ENCODE results near the gene SPINT3. TPM values are rescaled to one million over a fixed set of nuclear protein-coding genes. Genes with fewer than 3 reads are reported as not detected.

SPINT3 gene
- total RNA-seq, 2 experiments from 2014 or later, result not detected

GRCh38 chr20:45463709-45464108 lies 51.7 kb downstream of the SPINT3 start:
- Mint-ChIP-seq H3K4me1 (no peaks in the 10 kb centered on the region), H3K36me3 (no peaks in the 10 kb centered on the region), H3K9me3 (no peaks in the 10 kb centered on the region), H3K4me3 (no peak overlapping the region), H3K27ac (no peak overlapping the region), H3K27me3 (peaks cover 22% of the 10 kb centered on the region)
- POLR2A ChIA-PET, result no interaction called here
- ATAC-seq (ENCODE audit: low read depth), result no peak
- no peak for DNase-seq

GRCh38 chr20:45462711-45463509 lies 52.5 kb downstream of the SPINT3 start:
- DNase-seq (no peak), ATAC-seq (ENCODE audit: low read depth) (no peak)
- H3K9me3 Mint-ChIP-seq, result no peaks in the 10 kb centered on the region
- no peak overlapping the region for H3K27ac Mint-ChIP-seq
- no peaks in the 10 kb centered on the region for H3K36me3 Mint-ChIP-seq
- H3K27me3 Mint-ChIP-seq, result peaks cover 15% of the 10 kb centered on the region
- H3K4me1 Mint-ChIP-seq, result no peaks in the 10 kb centered on the region
- H3K4me3 Mint-ChIP-seq, result no peak overlapping the region
- POLR2A ChIA-PET, result no interaction called here

Other genes with a start within 250 kb of the SPINT3 start
- gene RBPJL, start 208.8 kb downstream of the SPINT3 start, total RNA-seq, result not detected
- gene MATN4, start 207.3 kb downstream of the SPINT3 start, total RNA-seq, result under 1 TPM; 0.14 to 0.30 TPM
- gene SDC4, start 167.2 kb downstream of the SPINT3 start, total RNA-seq, result 1 to 10 TPM; 7.0 to 7.1 TPM
- gene SYS1, start 152.5 kb downstream of the SPINT3 start, total RNA-seq, result 10 to 100 TPM; 34.9 to 38.6 TPM
- not detected for gene TP53TG5, start 137.3 kb downstream of the SPINT3 start, total RNA-seq
- 10 to 100 TPM; 21.1 TPM for gene DBNDD2, start 107.3 kb downstream of the SPINT3 start, total RNA-seq
- 10 to 100 TPM; 64.9 to 72.7 TPM for gene PIGT, start 99.5 kb downstream of the SPINT3 start, total RNA-seq
- not detected for gene WFDC2, start 45.9 kb downstream of the SPINT3 start, total RNA-seq
- not detected for gene WFDC6, start 23.9 kb upstream of the SPINT3 start, total RNA-seq
- not detected for gene EPPIN, start 31.8 kb upstream of the SPINT3 start, total RNA-seq
- gene WFDC8, start 63.7 kb upstream of the SPINT3 start, total RNA-seq, result not detected
- not detected for gene WFDC10A, start 114.1 kb upstream of the SPINT3 start, total RNA-seq
- gene WFDC9, start 115.7 kb upstream of the SPINT3 start, total RNA-seq, result not detected
- gene WFDC11, start 154.6 kb upstream of the SPINT3 start, total RNA-seq, result not detected
- not detected for gene WFDC13, start 186.4 kb upstream of the SPINT3 start, total RNA-seq
- not detected for gene WFDC10B, start 189.4 kb upstream of the SPINT3 start, total RNA-seq
- gene SPINT4, start 206.7 kb upstream of the SPINT3 start, total RNA-seq, result not detected